Fibroblast of lung (primary cell): ENCODE measurements around the gene STX5. TPM values are rescaled to one million over a fixed set of nuclear protein-coding genes. Genes with fewer than 3 reads are reported as not detected.

ENCODE experiments used
- DNase-seq, 2 donors: peaks; one replicate each; pipeline versions ENCODE4 v3.0.0 to v3.0.0-alpha.2; 2010; ENCODE audit warnings: low read depth in 2 of 2
- H2AFZ ChIP-seq: 2 replicates; pipeline ENCODE4 v1.5.1; 2012; ENCODE audit warnings: low read length, control low read depth, inconsistent platforms
- H3K27ac ChIP-seq: 2 replicates; pipeline ENCODE4 v1.5.1; 2011; ENCODE audit warnings: low read length, control low read depth; ENCODE audit not compliant: insufficient read depth
- H3K27me3 ChIP-seq: 2 replicates; pipeline ENCODE4 v1.5.1; 2011; ENCODE audit warnings: mild to moderate bottlenecking, low read length; ENCODE audit not compliant: control insufficient read depth, insufficient read depth
- H3K36me3 ChIP-seq: 2 replicates; pipeline ENCODE4 v1.5.1; 2011; ENCODE audit warnings: low read length; ENCODE audit not compliant: control insufficient read depth, insufficient read depth
- H3K4me1 ChIP-seq: 2 replicates; pipeline ENCODE4 v1.5.1; 2011; ENCODE audit warnings: low read length; ENCODE audit not compliant: control insufficient read depth, insufficient read depth; ENCODE audit errors: extremely low read depth
- H3K4me2 ChIP-seq: 2 replicates; pipeline ENCODE4 v1.5.1; 2011; ENCODE audit warnings: low read length, control low read depth; ENCODE audit not compliant: insufficient read depth; ENCODE audit errors: extremely low read depth
- H3K4me3 ChIP-seq, 4 experiments: fragments of 200-600 bp in 1 of 4; sonication (generic) in 1 of 4; replicated peaks in 1 of 4; 2 replicates each; pipeline ENCODE4 v1.5.1; 2011 to 2016; ENCODE audit warnings: low read length in 4 of 4, low read depth in 3 of 4, mild to moderate bottlenecking in 3 of 4, control low read depth in 2 of 4, inconsistent platforms in 1 of 4, mixed read lengths in 1 of 4; ENCODE audit not compliant: insufficient read depth in 1 of 4; ENCODE audit errors: control extremely low read depth in 1 of 4
- H3K79me2 ChIP-seq: 2 replicates; pipeline ENCODE4 v1.5.1; 2012; ENCODE audit warnings: mild to moderate bottlenecking, low read length, inconsistent platforms; ENCODE audit not compliant: control insufficient read depth, insufficient read depth
- H3K9ac ChIP-seq: 2 replicates; pipeline ENCODE4 v1.5.1; 2011; ENCODE audit warnings: mild to moderate bottlenecking, low read length, control low read depth; ENCODE audit not compliant: insufficient read depth
- H3K9me3 ChIP-seq: 2 replicates; pipeline ENCODE4 v1.5.1; 2012; ENCODE audit warnings: low read depth, low read length; ENCODE audit not compliant: control insufficient read depth, insufficient read depth
- H4K20me1 ChIP-seq: 2 replicates; pipeline ENCODE4 v1.5.1; 2011; ENCODE audit warnings: low read length; ENCODE audit not compliant: control insufficient read depth, insufficient read depth; ENCODE audit errors: extremely low read depth
- CTCF ChIP-seq, 2 donors: IDR thresholded peaks in 1 of 2; conservative IDR thresholded peaks in 1 of 2; 1 replicate in 1 of 2; 2 replicates in 1 of 2; pipeline ENCODE4 v1.5.1; 2011 to 2012; ENCODE audit warnings: low read length in 2 of 2, control low read depth in 1 of 2, inconsistent platforms in 1 of 2, low read depth in 1 of 2, mild to moderate bottlenecking in 1 of 2
- EZH2 ChIP-seq: IDR thresholded peaks from 2 replicates; pipeline ENCODE4 v1.5.1; 2012; ENCODE audit warnings: low read length, control low read depth, mild to moderate bottlenecking; ENCODE audit errors: missing control alignments
- polyA plus RNA-seq, 2 donors: library from polyadenylated mRNA; depleted of rRNA in 1 of 2; stranded (reverse) in 1 of 2; unstranded in 1 of 2; fragments of >200 nt; gene quantifications; 2 replicates each; pipeline ENCODE4 v1.2.1, GENCODE V29; 2011 to 2012; ENCODE audit warnings: missing spikeins in 1 of 2
- total RNA-seq: library from RNA; depleted of rRNA; stranded (reverse); fragments of >200 nt; gene quantifications from 2 replicates; pipeline ENCODE4 v1.2.1, GENCODE V29; 2014

Gene STX5
- total and polyA plus RNA-seq, 2 donors (not counting 1 experiment from before 2014, with no cell fraction given), result 44.9 to 48.9 TPM

DNA sequence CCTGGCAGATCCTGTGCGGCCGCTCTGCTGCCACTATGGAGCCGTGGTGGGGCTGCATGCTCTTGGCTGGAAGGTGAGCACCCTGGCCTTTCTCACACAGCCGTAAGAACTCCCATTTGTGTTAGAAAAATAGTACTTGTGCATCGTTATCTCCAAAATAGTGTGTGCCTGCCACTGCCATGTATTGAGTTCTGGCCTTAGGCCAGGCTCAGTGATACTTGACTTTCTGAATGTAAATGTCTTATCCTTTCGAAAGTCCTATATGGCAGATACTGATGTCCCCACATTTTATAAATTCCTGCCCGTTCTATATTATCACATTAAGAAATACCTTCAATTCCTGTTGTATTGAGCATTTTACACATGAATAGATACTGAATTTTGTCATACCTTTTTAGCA, 49.1 kb downstream of the STX5 start:
- no peak for DNase-seq
- Histone ChIP-seq H3K27me3 (no peaks in the 10 kb centered on the region), H3K4me3 (no peak overlapping the region), H3K36me3 (peaks cover 12% of the 10 kb centered on the region), H2AFZ (no peak overlapping the region), H3K27ac (no peak overlapping the region), H3K4me1 (peaks cover 5% of the 10 kb centered on the region), H3K79me2 (peaks cover 5% of the 10 kb centered on the region), H3K9ac (no peak overlapping the region), H3K4me2 (no peak overlapping the region), H4K20me1 (no peaks in the 10 kb centered on the region), H3K9me3 (no peaks in the 10 kb centered on the region)
- no peak for TF ChIP-seq EZH2
- no peak for TF ChIP-seq CTCF (conservative IDR thresholded peaks at IDR 0.05 in 1 of 2, IDR thresholded peaks at IDR 0.05 in 1 of 2; ENCODE audit: low read depth in 1 of 2, low read length in 2 of 2)

DNA sequence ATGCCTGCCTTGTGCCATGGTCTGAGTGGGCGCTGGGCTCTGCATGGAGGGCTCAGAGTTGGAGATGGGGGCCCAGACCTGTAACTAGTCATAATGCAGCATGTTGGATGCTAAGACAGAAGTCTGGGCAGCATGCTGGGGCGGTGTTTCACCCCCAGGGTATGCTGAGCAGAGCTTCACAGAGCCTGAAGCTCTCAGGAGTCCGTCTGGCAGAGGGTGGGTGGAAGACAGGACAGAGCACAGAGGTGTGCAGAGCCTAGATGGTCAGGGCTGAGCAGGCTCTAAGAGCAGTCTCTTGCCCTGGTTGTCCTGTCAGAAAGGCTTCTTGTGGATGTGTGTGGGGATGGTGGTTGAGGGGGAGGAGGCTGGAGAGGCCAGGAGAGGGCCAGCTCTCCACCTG, 53.4 kb downstream of the STX5 start:
- Histone ChIP-seq H3K27me3 (no peaks in the 10 kb centered on the region), H3K4me3 (no peak overlapping the region), H3K9ac (no peak overlapping the region), H2AFZ (no peak overlapping the region), H3K79me2 (peaks cover 4% of the 10 kb centered on the region), H4K20me1 (no peaks in the 10 kb centered on the region), H3K9me3 (no peaks in the 10 kb centered on the region), H3K4me1 (no peaks in the 10 kb centered on the region), H3K4me2 (no peak overlapping the region), H3K36me3 (peaks cover 17% of the 10 kb centered on the region), H3K27ac (no peak overlapping the region)
- TF ChIP-seq CTCF (conservative IDR thresholded peaks at IDR 0.05 in 1 of 2, IDR thresholded peaks at IDR 0.05 in 1 of 2; ENCODE audit: low read depth in 1 of 2, low read length in 2 of 2), result no peak
- TF ChIP-seq EZH2, result no peak
- DNase-seq, result no peak

DNA sequence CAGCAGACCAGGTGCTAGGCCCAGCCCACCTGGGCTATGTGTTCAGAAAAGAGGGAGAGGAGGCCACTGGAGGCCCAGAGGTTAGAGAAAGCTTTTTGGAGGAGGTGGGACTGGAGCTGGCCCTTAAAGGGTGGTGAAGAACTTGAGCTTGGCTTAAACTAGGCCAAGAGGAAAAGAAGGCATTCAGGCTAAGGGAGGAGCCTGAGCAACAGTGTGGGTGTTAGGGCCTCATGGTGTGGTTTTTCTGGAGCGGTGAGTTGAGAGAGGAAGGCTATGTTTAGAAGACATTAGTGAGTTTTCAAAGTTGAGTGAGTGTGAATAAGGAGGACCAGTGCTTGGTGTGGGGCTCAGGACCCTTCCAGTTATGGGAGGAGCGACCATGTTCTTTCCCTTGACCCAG, 54.5 kb downstream of the STX5 start:
- no peak for TF ChIP-seq CTCF (conservative IDR thresholded peaks at IDR 0.05 in 1 of 2, IDR thresholded peaks at IDR 0.05 in 1 of 2; ENCODE audit: low read depth in 1 of 2, low read length in 2 of 2)
- TF ChIP-seq EZH2, result no peak
- no peaks in the 10 kb centered on the region for H3K27me3 ChIP-seq
- H3K9me3 ChIP-seq, result no peaks in the 10 kb centered on the region
- peaks cover 7% of the 10 kb centered on the region for H3K79me2 ChIP-seq
- no peaks in the 10 kb centered on the region for H4K20me1 ChIP-seq
- no peak overlapping the region for H3K4me2 ChIP-seq
- no peaks in the 10 kb centered on the region for H3K4me1 ChIP-seq
- no peak for DNase-seq
- H2AFZ ChIP-seq, result no peak overlapping the region
- H3K9ac ChIP-seq, result no peak overlapping the region
- H3K27ac ChIP-seq, result no peak overlapping the region
- peaks cover 13% of the 10 kb centered on the region for H3K36me3 ChIP-seq
- H3K4me3 ChIP-seq, result no peak overlapping the region
